ENCODE measurements around the gene ADARB1. TPM values are rescaled to one million over a fixed set of nuclear protein-coding genes. Genes with fewer than 3 reads are reported as not detected.
"Not testable (repeated sequence)": the region's sequence is repeated elsewhere in the genome, so short reads cannot be mapped to it uniquely, and the experiment has no call there.

Gene ADARB1
- total RNA-seq = 23.9 TPM

- no peak for DNase-seq (ENCODE audit: low spot score)
These were observed at the start of gene ADARB1 for GRCh38 chr21:45074048-45074817. ADARB1 (plus strand) TSS chr21:45074580; CDS start chr21:45171657, 97,077 bp downstream.

- DNase-seq (ENCODE audit: low spot score) = no peak
These were observed 48.2 kb upstream of the ADARB1 start for GRCh38 chr21:45026066-45026745.

- DNase-seq (ENCODE audit: low spot score) = no peak
These were observed 47.6 kb upstream of the ADARB1 start for GRCh38 chr21:45026826-45027225.

- no peak for DNase-seq (ENCODE audit: low spot score)
These were observed 46.9 kb upstream of the ADARB1 start for GRCh38 chr21:45027241-45028196.

GRCh38 chr21:45028645-45029044, 45.7 kb upstream of the ADARB1 start:
- DNase-seq (ENCODE audit: low spot score) = not testable (repeated sequence)

GRCh38 chr21:45029298-45029947, 45.0 kb upstream of the ADARB1 start:
- DNase-seq (ENCODE audit: low spot score) = no peak

- DNase-seq (ENCODE audit: low spot score) = no peak
These were observed 44.3 kb upstream of the ADARB1 start for GRCh38 chr21:45029948-45030681.

- DNase-seq (ENCODE audit: low spot score) = no peak
These were observed 43.5 kb upstream of the ADARB1 start for GRCh38 chr21:45030682-45031570.

- no peak for DNase-seq (ENCODE audit: low spot score)
These were observed 42.7 kb upstream of the ADARB1 start for GRCh38 chr21:45031571-45032191.

GRCh38 chr21:45032332-45032731, 42.0 kb upstream of the ADARB1 start:
- DNase-seq (ENCODE audit: low spot score) = no peak

- no peak for DNase-seq (ENCODE audit: low spot score)
These were observed 41.2 kb upstream of the ADARB1 start for GRCh38 chr21:45032977-45033710.

- no peak for DNase-seq (ENCODE audit: low spot score)
These were observed 40.4 kb upstream of the ADARB1 start for GRCh38 chr21:45033791-45034555.

GRCh38 chr21:45034556-45035476, 39.6 kb upstream of the ADARB1 start:
- no peak for DNase-seq (ENCODE audit: low spot score)

GRCh38 chr21:45035477-45035848, 38.9 kb upstream of the ADARB1 start:
- DNase-seq (ENCODE audit: low spot score) = no peak

- DNase-seq (ENCODE audit: low spot score) = no peak
These were observed 37.8 kb upstream of the ADARB1 start for GRCh38 chr21:45036630-45037029.

- DNase-seq (ENCODE audit: low spot score) = no peak
These were observed 36.4 kb upstream of the ADARB1 start for GRCh38 chr21:45037986-45038385.

Data from ureter (tissue), 1 donor.